HFFc6 (cell line): ENCODE measurements around the gene EPHB1. TPM values are rescaled to one million over a fixed set of nuclear protein-coding genes. Genes with fewer than 3 reads are reported as not detected.

Experiments
- DNase-seq: peaks from one replicate; pipeline ENCODE4 v3.0.0-alpha.2; 2018
- H3K27ac Mint-ChIP-seq: 2 replicates; pipeline ENCODE4 v1.8.0; 2020; ENCODE audit warnings: mild to moderate bottlenecking, mixed read lengths
- H3K27me3 Mint-ChIP-seq: 2 replicates; pipeline ENCODE4 v1.8.0; 2021; ENCODE audit warnings: mild to moderate bottlenecking, moderate library complexity, mixed read lengths; ENCODE audit not compliant: insufficient read depth
- H3K36me3 Mint-ChIP-seq: 2 replicates; pipeline ENCODE4 v1.8.0; 2021; ENCODE audit warnings: low read depth, mixed read lengths
- H3K4me1 Mint-ChIP-seq: 2 replicates; pipeline ENCODE4 v1.8.0; 2020; ENCODE audit warnings: low read depth, mixed read lengths
- H3K4me3 Mint-ChIP-seq: 2 replicates; pipeline ENCODE4 v1.8.0; 2020; ENCODE audit warnings: mild to moderate bottlenecking, moderate library complexity, mixed read lengths
- H3K9me3 Mint-ChIP-seq: 2 replicates; pipeline ENCODE4 v1.8.0; 2020; ENCODE audit warnings: mild to moderate bottlenecking, mixed read lengths
- CTCF ChIP-seq: fragments of 200-600 bp; sonication (generic); IDR thresholded peaks from 2 replicates; pipeline ENCODE4 v1.5.0; 2021; ENCODE audit warnings: antibody characterized with exemption, mild to moderate bottlenecking
- total RNA-seq, 6 experiments: library from RNA; stranded (reverse); fragmentation: NEBNext Ultra II Directional; extraction: Animal tissue kit (Norgen Biotek cat#: 25700); gene quantifications; 2 replicates in 1 of 6; 3 replicates in 5 of 6; pipeline ENCODE4 v1.2.3, GENCODE V29; 2021

The EPHB1 gene
- total RNA-seq, 6 experiments from 2014 or later = 0.88 to 2.6 (median 1.0) TPM

- H3K4me1 Mint-ChIP-seq = no peaks in the 10 kb centered on the region
- no peak for DNase-seq
- H3K27ac Mint-ChIP-seq = no peak overlapping the region
- peaks cover 3% of the 10 kb centered on the region; the same call in 1 of the 2 replicates for H3K27me3 Mint-ChIP-seq
- no peak overlapping the region for H3K4me3 Mint-ChIP-seq
- peaks cover 5% of the 10 kb centered on the region for H3K36me3 Mint-ChIP-seq
- TF ChIP-seq CTCF = no peak
- no peaks in the 10 kb centered on the region; the same call in 1 of the 2 replicates for H3K9me3 Mint-ChIP-seq
These were observed 375.7 kb downstream of the EPHB1 start for GRCh38 chr3:135170732-135171131.

- Mint-ChIP-seq H3K27me3 (peaks cover 3% of the 10 kb centered on the region; the same call in 1 of the 2 replicates), H3K27ac (no peak overlapping the region), H3K4me3 (no peak overlapping the region), H3K9me3 (no peaks in the 10 kb centered on the region; the same call in 1 of the 2 replicates), H3K36me3 (peaks cover 5% of the 10 kb centered on the region), H3K4me1 (no peaks in the 10 kb centered on the region)
- no peak for DNase-seq
- no peak for TF ChIP-seq CTCF
These were observed 377.3 kb downstream of the EPHB1 start for GRCh38 chr3:135172191-135172869.

GRCh38 chr3:135175728-135176277, 380.7 kb downstream of the EPHB1 start:
- H3K27ac Mint-ChIP-seq = no peak overlapping the region
- H3K9me3 Mint-ChIP-seq = peaks cover 8% of the 10 kb centered on the region
- TF ChIP-seq CTCF = no peak
- no peak overlapping the region for H3K4me3 Mint-ChIP-seq
- no peaks in the 10 kb centered on the region for H3K27me3 Mint-ChIP-seq
- H3K36me3 Mint-ChIP-seq = peaks cover under 1% of the 10 kb centered on the region
- H3K4me1 Mint-ChIP-seq = no peaks in the 10 kb centered on the region
- no peak for DNase-seq

DNA sequence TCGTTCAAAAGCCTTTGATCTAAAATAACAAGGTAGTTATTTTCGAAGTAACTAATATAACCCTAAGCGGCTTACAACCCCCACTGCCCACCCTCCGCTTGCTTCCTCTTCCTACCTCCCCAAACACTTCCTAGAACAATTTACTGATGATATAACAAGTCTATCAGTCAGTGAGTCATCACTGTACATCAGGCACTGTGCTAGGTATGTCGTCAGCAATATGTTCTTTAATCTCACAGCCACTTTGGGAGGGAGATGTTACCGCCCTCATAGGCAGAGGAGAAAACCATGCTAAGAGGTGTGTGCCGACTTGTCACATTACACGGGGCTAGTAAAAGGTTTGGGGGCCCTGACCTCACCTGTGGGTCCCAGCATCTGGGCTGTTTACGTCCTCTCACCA, 381.8 kb downstream of the EPHB1 start:
- no peak for TF ChIP-seq CTCF
- no peaks in the 10 kb centered on the region for H3K27me3 Mint-ChIP-seq
- H3K4me1 Mint-ChIP-seq = no peaks in the 10 kb centered on the region
- H3K9me3 Mint-ChIP-seq = peaks cover 8% of the 10 kb centered on the region
- H3K36me3 Mint-ChIP-seq = no peaks in the 10 kb centered on the region; the same call in 1 of the 2 replicates
- H3K4me3 Mint-ChIP-seq = no peak overlapping the region
- H3K27ac Mint-ChIP-seq = no peak overlapping the region
- DNase-seq = no peak

DNA sequence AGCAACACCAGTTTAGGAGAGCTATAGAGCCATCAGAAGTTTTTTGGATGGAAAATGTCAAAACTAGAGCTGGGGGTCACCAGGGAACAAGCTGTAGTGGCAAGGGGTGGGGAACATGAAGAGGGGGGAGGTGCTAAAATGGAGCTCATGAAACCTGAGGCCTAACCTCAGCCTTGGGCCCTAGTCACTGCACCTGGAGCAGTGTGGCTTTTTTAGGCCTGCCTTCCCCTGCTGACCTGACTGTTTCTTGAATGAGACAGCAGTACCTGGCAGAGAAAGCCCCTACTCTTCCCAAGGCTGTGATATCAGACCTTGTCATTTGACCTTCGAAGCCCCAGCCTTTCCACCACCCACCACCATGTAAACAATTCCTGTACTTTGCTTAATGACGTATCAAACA, 383.5 kb downstream of the EPHB1 start:
- no peak overlapping the region for H3K27ac Mint-ChIP-seq
- no peak for DNase-seq
- H3K36me3 Mint-ChIP-seq = no peaks in the 10 kb centered on the region; the same call in 1 of the 2 replicates
- no peaks in the 10 kb centered on the region for H3K27me3 Mint-ChIP-seq
- H3K9me3 Mint-ChIP-seq = peaks cover 8% of the 10 kb centered on the region
- no peak for TF ChIP-seq CTCF
- H3K4me1 Mint-ChIP-seq = no peaks in the 10 kb centered on the region
- H3K4me3 Mint-ChIP-seq = no peak overlapping the region
